Amniotic stem cell (primary cell): ENCODE results near the gene PPP2R5C.
"Not testable (repeated sequence)": the region's sequence is repeated elsewhere in the genome, so short reads cannot be mapped to it uniquely, and the experiment has no call there.

Source experiments
- DNase-seq: peaks from one replicate; lab custom pipeline; 2025; lab: John Stamatoyannopoulos, UW

Gene PPP2R5C

GRCh38 chr14:101781240-101782061 lies 19.9 kb downstream of the PPP2R5C start:
- no peak for DNase-seq

- no peak for DNase-seq
Observed at GRCh38 chr14:101783260-101784016, 21.9 kb downstream of the PPP2R5C start.

- no peak for DNase-seq
Observed at GRCh38 chr14:101784631-101785030, 23.1 kb downstream of the PPP2R5C start.

- DNase-seq = no peak
Observed at GRCh38 chr14:101788016-101788635, 26.6 kb downstream of the PPP2R5C start.

GRCh38 chr14:101789222-101789621 lies 27.7 kb downstream of the PPP2R5C start:
- DNase-seq = no peak

GRCh38 chr14:101790232-101790631 lies 28.7 kb downstream of the PPP2R5C start:
- no peak for DNase-seq

GRCh38 chr14:101791919-101792572 lies 30.5 kb downstream of the PPP2R5C start:
- DNase-seq = no peak

- DNase-seq = no peak
Observed at GRCh38 chr14:101796016-101796415, 34.5 kb downstream of the PPP2R5C start.

GRCh38 chr14:101796479-101796878 lies 35.0 kb downstream of the PPP2R5C start:
- no peak for DNase-seq

- no peak for DNase-seq
Observed at GRCh38 chr14:101797856-101798255, 36.3 kb downstream of the PPP2R5C start.

GRCh38 chr14:101804373-101804772 lies 42.9 kb downstream of the PPP2R5C start:
- not testable (repeated sequence) for DNase-seq

GRCh38 chr14:101806252-101806651 lies 44.7 kb downstream of the PPP2R5C start:
- DNase-seq = not testable (repeated sequence)

- DNase-seq = no peak
Observed at GRCh38 chr14:101808020-101808641, 46.6 kb downstream of the PPP2R5C start.

GRCh38 chr14:101808894-101809670 lies 47.6 kb downstream of the PPP2R5C start:
- DNase-seq = no peak

- DNase-seq = peak; percentile 88
Observed at GRCh38 chr14:101809671-101810514, 48.4 kb downstream of the PPP2R5C start.

- DNase-seq = peak; percentile 22
Observed at GRCh38 chr14:101810897-101811621, 49.5 kb downstream of the PPP2R5C start.

- no peak for DNase-seq
Observed at GRCh38 chr14:101812071-101812470, 50.6 kb downstream of the PPP2R5C start.

- DNase-seq = no peak
Observed at GRCh38 chr14:101813171-101813759, 51.8 kb downstream of the PPP2R5C start.

- DNase-seq = no peak
Observed at GRCh38 chr14:101813833-101814232, 52.3 kb downstream of the PPP2R5C start.
